NB4 (cell line): ENCODE measurements around the gene YEATS2.
A peak's percentile ranks its signal among the peaks of the same experiment; 100 is the strongest.
"Not testable (repeated sequence)": the region's sequence is repeated elsewhere in the genome, so short reads cannot be mapped to it uniquely, and the experiment has no call there.

Experiments used
- DNase-seq: peaks from one replicate; pipeline ENCODE4 v3.0.0; 2010; ENCODE audit warnings: low read depth
- H3K4me3 ChIP-seq: one replicate; pipeline ENCODE4 v1.5.1; 2011; ENCODE audit warnings: mild to moderate bottlenecking, low read depth, low read length, moderate library complexity
- CTCF ChIP-seq: IDR thresholded peaks from one replicate; pipeline ENCODE4 v1.5.1; 2012; ENCODE audit warnings: low read depth, low read length
- MAX ChIP-seq: IDR thresholded peaks from 2 replicates; pipeline ENCODE4 v1.6.1; 2011; ENCODE audit warnings: low read depth, low read length
- MYC ChIP-seq: IDR thresholded peaks from 2 replicates; pipeline ENCODE4 v1.6.1; 2011; ENCODE audit warnings: low read depth, low read length
- POLR2A ChIP-seq: IDR thresholded peaks from 2 replicates; pipeline ENCODE4 v1.6.1; 2011; ENCODE audit warnings: mild to moderate bottlenecking; ENCODE audit not compliant: insufficient read length; ENCODE audit errors: extremely low read depth

The YEATS2 gene

GRCh38 chr3:183699238-183699947 lies 1.8 kb downstream of the YEATS2 start:
- H3K4me3 ChIP-seq = peak overlapping the region; percentile 81
- peak; percentile 26 for DNase-seq
- TF ChIP-seq MYC (no peak), CTCF (no peak), MAX (no peak), POLR2A (no peak)

GRCh38 chr3:183701744-183702143 lies 4.1 kb downstream of the YEATS2 start:
- no peak for DNase-seq
- no peak overlapping the region for H3K4me3 ChIP-seq
- TF ChIP-seq POLR2A = no peak
- no peak for TF ChIP-seq MAX

GRCh38 chr3:183703892-183704291 lies 6.3 kb downstream of the YEATS2 start:
- DNase-seq = peak; percentile 20

GRCh38 chr3:183710231-183710630 lies 12.6 kb downstream of the YEATS2 start:
- no peak for TF ChIP-seq MAX
- TF ChIP-seq CTCF = no peak
- H3K4me3 ChIP-seq = no peak overlapping the region
- no peak for DNase-seq

More at GRCh38 chr3:183703892-183704291, 6.3 kb downstream of the YEATS2 start:
- H3K4me3 ChIP-seq = not testable (repeated sequence)

- TF ChIP-seq MAX (no peak), MYC (no peak), CTCF (no peak), POLR2A (no peak)
- no peak for DNase-seq
- H3K4me3 ChIP-seq = no peak overlapping the region
Observed at GRCh38 chr3:183711516-183711915, 13.9 kb downstream of the YEATS2 start.

- TF ChIP-seq POLR2A (no peak), MYC (no peak), CTCF (no peak), MAX (no peak)
- H3K4me3 ChIP-seq = no peak overlapping the region
- DNase-seq = no peak
Observed at GRCh38 chr3:183714622-183715021, 17.0 kb downstream of the YEATS2 start.

- TF ChIP-seq CTCF = no peak
- no peak for TF ChIP-seq MYC
- no peak for TF ChIP-seq POLR2A
- no peak for TF ChIP-seq MAX
- DNase-seq = no peak
- H3K4me3 ChIP-seq = no peak overlapping the region
Observed at GRCh38 chr3:183718012-183718411, 20.4 kb downstream of the YEATS2 start.
